HFF-Myc (cell line): ENCODE results near the gene RAB21.

Experiments used
- DNase-seq: peaks from one replicate; pipeline ENCODE4 v3.0.0-alpha.2; 2011; ENCODE audit warnings: low read depth; ENCODE audit errors: extremely low read depth
- H3K4me3 ChIP-seq: replicated peaks from 2 replicates; pipeline ENCODE4 v1.5.1; 2011; ENCODE audit warnings: low read depth, mild to moderate bottlenecking, control low read depth, low read length
- CTCF ChIP-seq: IDR thresholded peaks from 2 replicates; pipeline ENCODE4 v1.5.1; 2012; ENCODE audit warnings: mild to moderate bottlenecking, low read depth, low read length, control low read depth; ENCODE audit errors: missing control alignments

Gene RAB21

GRCh38 chr12:71737197-71737596 lies 17.5 kb upstream of the RAB21 start:
- H3K4me3 ChIP-seq, result no peak overlapping the region
- TF ChIP-seq CTCF, result no peak
- no peak for DNase-seq

- DNase-seq, result no peak
- TF ChIP-seq CTCF, result no peak
- H3K4me3 ChIP-seq, result no peak overlapping the region
These were observed 11.7 kb upstream of the RAB21 start for GRCh38 chr12:71742998-71743397.

- no peak for TF ChIP-seq CTCF
- H3K4me3 ChIP-seq, result no peak overlapping the region
- DNase-seq, result no peak
These were observed 10.0 kb upstream of the RAB21 start for GRCh38 chr12:71744522-71745300.

- H3K4me3 ChIP-seq, result no peak overlapping the region
- TF ChIP-seq CTCF, result peak; percentile 66
- DNase-seq, result no peak
These were observed 7.6 kb upstream of the RAB21 start for GRCh38 chr12:71746974-71747611.

- TF ChIP-seq CTCF, result no peak
- no peak for DNase-seq
These were observed 6.4 kb upstream of the RAB21 start for GRCh38 chr12:71748081-71748850.

GRCh38 chr12:71749666-71750065 lies 5.0 kb upstream of the RAB21 start:
- no peak overlapping the region for H3K4me3 ChIP-seq
- no peak for DNase-seq

More at GRCh38 chr12:71748081-71748850, 6.4 kb upstream of the RAB21 start:
- no peak overlapping the region for H3K4me3 ChIP-seq

More at GRCh38 chr12:71749666-71750065, 5.0 kb upstream of the RAB21 start:
- TF ChIP-seq CTCF, result no peak
